Esophagus squamous epithelium (tissue), 4 donors: ENCODE results near the gene SEMA5B.

ENCODE experiments used
- CTCF ChIP-seq, 6 experiments: fragments of 450-650 bp in 4 of 6; fragments of 200-600 bp in 2 of 6; sonication (generic) in 2 of 6; IDR thresholded peaks; one replicate each; pipeline ENCODE4 v1.5.1; 2016 to 2019; ENCODE audit warnings: antibody characterized with exemption in 6 of 6, mild to moderate bottlenecking in 4 of 6, moderate library complexity in 4 of 6
- POLR2A ChIP-seq, 4 donors: fragments of 450-650 bp; IDR thresholded peaks; one replicate each; pipeline ENCODE4 v1.6.1; 2017; ENCODE audit warnings: antibody characterized with exemption in 4 of 4, mild to moderate bottlenecking in 4 of 4, moderate library complexity in 3 of 4

DNA sequence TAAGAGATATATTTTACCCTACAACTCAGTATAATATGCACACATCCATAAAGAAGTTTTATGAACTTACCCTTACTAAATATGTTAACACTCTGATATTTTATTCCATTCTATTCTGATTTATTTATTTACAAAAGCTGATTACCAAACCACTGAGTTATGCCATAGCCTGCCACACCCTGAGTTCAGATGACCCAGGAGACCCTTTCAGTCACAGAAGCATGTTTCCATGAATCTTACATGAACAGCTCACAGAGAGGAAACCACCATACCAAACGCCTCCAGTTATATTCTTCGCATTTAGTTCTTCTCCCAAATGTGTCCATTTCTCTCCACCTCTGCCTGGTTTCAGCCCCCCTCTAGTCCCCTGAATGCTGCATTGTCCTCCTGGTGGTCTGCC lies 103.5 kb downstream of the SEMA5B start:
- no peak for TF ChIP-seq CTCF (IDR thresholded peaks at IDR 0.05)
- no peak for TF ChIP-seq POLR2A (IDR thresholded peaks at IDR 0.05)
